Esophagus squamous epithelium (tissue), 5 donors: Measurements from ENCODE around the gene KLHDC9. TPM values are rescaled to one million over a fixed set of nuclear protein-coding genes. Genes with fewer than 3 reads are reported as not detected.

ENCODE experiments used
- DNase-seq: peaks from one replicate; lab custom pipeline; 2025; lab: John Stamatoyannopoulos, UW
- H3K27ac ChIP-seq, 4 donors: fragments of 200-600 bp; sonication (generic); one replicate each; pipeline ENCODE4 v1.5.1; 2016 to 2019; ENCODE audit warnings: mild to moderate bottlenecking in 1 of 4
- H3K27me3 ChIP-seq, 4 donors: fragments of 200-600 bp; sonication (generic); 1 replicate in 3 of 4; 2 replicates in 1 of 4; pipeline versions ENCODE4 v1.5.1 to v1.6.0; 2017 to 2021; ENCODE audit warnings: antibody characterized with exemption in 1 of 4
- H3K36me3 ChIP-seq, 3 donors: fragments of 200-600 bp; sonication (generic); one replicate each; pipeline ENCODE4 v1.5.1; 2016 to 2019
- H3K4me1 ChIP-seq, 3 donors: fragments of 200-600 bp; sonication (generic); one replicate each; pipeline ENCODE4 v1.5.1; 2017 to 2019
- H3K4me3 ChIP-seq, 4 donors: fragments of 200-600 bp; sonication (generic); 1 replicate in 3 of 4; 2 replicates in 1 of 4; pipeline ENCODE4 v1.5.1; 2016 to 2019; ENCODE audit warnings: mild to moderate bottlenecking in 2 of 4, moderate library complexity in 1 of 4
- H3K9me3 ChIP-seq, 3 donors: fragments of 200-600 bp; sonication (generic); one replicate each; pipeline ENCODE4 v1.5.1; 2016 to 2019
- POLR2A ChIP-seq, 4 donors: fragments of 450-650 bp; IDR thresholded peaks; one replicate each; pipeline ENCODE4 v1.6.1; 2017; ENCODE audit warnings: antibody characterized with exemption in 4 of 4, mild to moderate bottlenecking in 4 of 4, moderate library complexity in 3 of 4
- WGBS, 2 donors: methylation state at CpG; one replicate each; pipeline ENCODE4 v1.1.5; 2018; 5-methylcytosine and 5-hydroxymethylcytosine counted together
- intact Hi-C: fragments of 100-400 bp; cut with DNase I; formaldehyde crosslinking; loops from one replicate; pipeline ENCODE4 v1.15.0; 2022
- total RNA-seq, 4 donors: library from RNA; depleted of rRNA; stranded (reverse); fragments of >200 nt; gene quantifications; one replicate each; pipeline ENCODE4 v1.1.0, GENCODE V29; 2016
- TF ChIP-seq, protein P1 (sequence below), 6 experiments: fragments of 450-650 bp in 4 of 6; fragments of 200-600 bp in 2 of 6; sonication (generic) in 2 of 6; IDR thresholded peaks; one replicate each; pipeline ENCODE4 v1.5.1; 2016 to 2019; ENCODE audit warnings: antibody characterized with exemption in 6 of 6, mild to moderate bottlenecking in 4 of 6, moderate library complexity in 4 of 6
- donor health status: DM: yes; HTN: yes; CAD: no.

The KLHDC9 gene
- total RNA-seq, 4 donors from 2014 or later, result 0.31 to 2.7 (median 1.7) TPM

DNA sequence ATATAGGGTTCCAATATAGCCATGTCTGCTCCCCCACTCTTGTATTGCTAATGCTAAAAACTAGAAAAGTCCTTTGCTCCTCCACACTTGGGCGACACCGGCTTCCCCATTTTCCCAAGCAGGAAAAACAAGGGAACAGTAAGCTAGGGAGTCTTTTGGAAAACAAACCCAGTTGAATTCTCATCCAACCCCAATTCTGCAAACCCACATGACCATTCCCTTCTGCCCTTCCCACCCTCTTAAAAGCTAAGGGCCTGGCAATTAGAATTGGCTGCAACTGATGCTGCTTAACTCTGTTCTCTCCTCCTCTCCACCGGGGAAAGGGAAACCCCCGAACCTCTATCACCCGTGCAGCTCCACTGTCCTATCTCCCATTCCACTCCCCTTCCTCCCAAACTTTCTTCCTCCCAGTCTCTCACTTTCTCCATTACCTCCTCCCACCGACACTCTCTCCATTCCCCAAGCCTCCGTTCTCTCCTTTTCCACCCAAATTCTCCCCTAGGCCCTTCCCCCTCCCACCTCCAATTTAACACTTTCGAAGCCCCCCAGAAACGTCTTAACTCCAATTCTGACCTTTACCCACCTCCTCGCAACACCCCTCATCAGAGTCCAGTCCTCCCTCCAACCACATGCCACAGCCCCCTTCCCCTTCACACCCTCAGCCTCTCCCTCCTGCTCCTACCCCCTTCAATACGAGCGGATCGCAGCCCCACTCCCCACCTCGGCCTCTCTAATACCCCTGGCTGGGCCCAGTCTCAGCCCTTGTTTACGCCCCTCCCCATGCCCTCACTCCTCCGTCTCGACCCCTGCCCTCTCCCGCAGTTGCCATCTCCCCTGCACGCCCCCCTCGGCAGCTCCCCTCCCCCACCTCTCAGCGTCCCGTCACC, 33.6 kb downstream of the KLHDC9 start:
- H3K27ac ChIP-seq, result peak overlapping the region; percentile 93 to 98 (median 96)
- peaks cover 0 to 40% (median 18%) of the 10 kb centered on the region in 3 donors for H3K36me3 ChIP-seq
- WGBS, 2 donors, result 4% methylated on average over 19 to 21 of the region's 22 CpGs
- intact Hi-C loops, result loop anchor here (10.0 kb wide), 1 partner anchor 297 kb away; no protein-coding TSS in a partner anchor
- no peak for DNase-seq
- H3K4me1 ChIP-seq, result peaks cover 22 to 68% (median 28%) of the 10 kb centered on the region in 3 donors
- H3K4me3 ChIP-seq, result peak overlapping the region; percentile 64 to 89 (median 80)
- H3K27me3 ChIP-seq, result no peaks in the 10 kb centered on the region
- H3K9me3 ChIP-seq, result no peaks in the 10 kb centered on the region
- TF ChIP-seq, protein P1, sequence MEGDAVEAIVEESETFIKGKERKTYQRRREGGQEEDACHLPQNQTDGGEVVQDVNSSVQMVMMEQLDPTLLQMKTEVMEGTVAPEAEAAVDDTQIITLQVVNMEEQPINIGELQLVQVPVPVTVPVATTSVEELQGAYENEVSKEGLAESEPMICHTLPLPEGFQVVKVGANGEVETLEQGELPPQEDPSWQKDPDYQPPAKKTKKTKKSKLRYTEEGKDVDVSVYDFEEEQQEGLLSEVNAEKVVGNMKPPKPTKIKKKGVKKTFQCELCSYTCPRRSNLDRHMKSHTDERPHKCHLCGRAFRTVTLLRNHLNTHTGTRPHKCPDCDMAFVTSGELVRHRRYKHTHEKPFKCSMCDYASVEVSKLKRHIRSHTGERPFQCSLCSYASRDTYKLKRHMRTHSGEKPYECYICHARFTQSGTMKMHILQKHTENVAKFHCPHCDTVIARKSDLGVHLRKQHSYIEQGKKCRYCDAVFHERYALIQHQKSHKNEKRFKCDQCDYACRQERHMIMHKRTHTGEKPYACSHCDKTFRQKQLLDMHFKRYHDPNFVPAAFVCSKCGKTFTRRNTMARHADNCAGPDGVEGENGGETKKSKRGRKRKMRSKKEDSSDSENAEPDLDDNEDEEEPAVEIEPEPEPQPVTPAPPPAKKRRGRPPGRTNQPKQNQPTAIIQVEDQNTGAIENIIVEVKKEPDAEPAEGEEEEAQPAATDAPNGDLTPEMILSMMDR (IDR thresholded peaks at IDR 0.05), result no peak

DNA sequence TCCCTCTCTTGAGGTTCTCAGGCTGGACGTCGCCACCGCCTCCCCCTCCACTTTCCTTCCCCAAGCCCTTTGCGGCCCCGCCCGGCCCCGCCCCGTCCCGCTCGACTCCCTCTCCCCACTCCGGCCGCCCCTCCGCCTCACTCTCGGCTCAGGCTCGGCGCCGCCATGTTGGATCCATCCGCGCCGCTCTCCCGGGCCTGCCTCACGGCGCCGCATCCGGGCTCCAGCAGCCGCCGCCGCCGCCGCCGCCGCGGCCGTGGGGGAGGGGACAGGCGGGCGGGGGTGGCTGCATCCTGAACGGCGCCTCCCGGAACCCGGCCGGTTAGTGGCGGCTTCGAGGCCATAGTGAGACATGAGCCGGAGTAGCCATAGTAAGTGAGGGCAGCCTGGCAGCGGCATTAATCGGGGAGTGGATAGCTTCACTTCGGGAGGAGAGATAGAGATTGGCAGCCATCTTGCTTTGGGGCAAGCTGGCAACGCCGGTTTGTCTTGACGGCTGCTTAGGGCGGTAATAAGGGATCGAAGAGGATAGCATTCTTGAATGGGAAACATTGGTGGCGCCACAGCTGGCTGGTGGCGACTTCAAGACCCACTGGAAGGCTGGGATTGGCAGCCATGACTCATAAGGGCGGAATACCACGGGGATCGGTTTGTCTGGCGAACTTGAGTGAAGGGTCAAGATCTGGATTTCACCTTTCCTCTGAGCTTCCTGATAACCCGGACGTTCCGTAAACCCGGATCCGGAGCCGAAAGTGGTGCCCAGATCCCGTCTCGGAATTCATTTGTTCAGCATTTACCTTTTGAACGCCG, 34.5 kb downstream of the KLHDC9 start, which contains the start of gene DEDD:
Gene DEDD, minus strand, starts transcription at position 258 of the 810 bp plus-strand sequence. CDS start 8,205 bp downstream, outside the sequence.
- 0 to 1% methylated on average over 19 to 22 of the region's 68 CpGs for WGBS, 2 donors
- peaks cover 0 to 31% (median 17%) of the 10 kb centered on the region in 3 donors for H3K36me3 ChIP-seq
- intact Hi-C loops, result loop anchor here (10.0 kb wide), 1 partner anchor 298 kb away; no protein-coding TSS in a partner anchor
- no peaks in the 10 kb centered on the region for H3K9me3 ChIP-seq
- H3K27ac ChIP-seq, result peak within 1 kb of the TSS; percentile 93 to 98 (median 96)
- peak; percentile 87 for DNase-seq
- H3K27me3 ChIP-seq, result no peaks in the 10 kb centered on the region
- peaks cover 22 to 60% (median 28%) of the 10 kb centered on the region in 3 donors for H3K4me1 ChIP-seq
- H3K4me3 ChIP-seq, result peak within 1 kb of the TSS; percentile 64 to 89 (median 80)
- TF ChIP-seq, protein P1 (IDR thresholded peaks at IDR 0.05), result peak in 1 of 6 experiments; percentile 8
- TF ChIP-seq POLR2A (IDR thresholded peaks at IDR 0.05), result peak in 2 of 4 donors; percentile 51 to 70

GRCh38 chr1:161133220-161133740, 35.1 kb downstream of the KLHDC9 start:
- Histone ChIP-seq H3K27me3 (no peaks in the 10 kb centered on the region), H3K4me3 (peak overlapping the region; percentile 64 to 89 (median 80)), H3K9me3 (no peaks in the 10 kb centered on the region), H3K27ac (peak overlapping the region; percentile 93 to 98 (median 96)), H3K36me3 (peaks cover 0 to 25% (median 11%) of the 10 kb centered on the region in 3 donors), H3K4me1 (peaks cover 22 to 53% (median 24%) of the 10 kb centered on the region in 3 donors)
- WGBS, 2 donors, result 4% methylated on average over 10 to 11 of the region's 11 CpGs
- DNase-seq, result no peak
- intact Hi-C loops, result loop anchor here (10.0 kb wide), 1 partner anchor 298 kb away; no protein-coding TSS in a partner anchor
- TF ChIP-seq, protein P1 (IDR thresholded peaks at IDR 0.05), result no peak
- no peak for TF ChIP-seq POLR2A (IDR thresholded peaks at IDR 0.05)

- peaks cover 10 to 21% (median 12%) of the 10 kb centered on the region in 3 donors for H3K4me1 ChIP-seq
- H3K27ac ChIP-seq, result peak overlapping the region in 1 of 4 donors; percentile 22
- no peak for DNase-seq
- 59 to 79% methylated on average over 3 of the region's 3 CpGs for WGBS, 2 donors
- TF ChIP-seq, protein P1 (IDR thresholded peaks at IDR 0.05), result no peak
- no peak for TF ChIP-seq POLR2A (IDR thresholded peaks at IDR 0.05)
- intact Hi-C loops, result loop anchor here (10.0 kb wide), 1 partner anchor 303 kb away; no protein-coding TSS in a partner anchor
- no peaks in the 10 kb centered on the region for H3K36me3 ChIP-seq
- no peak overlapping the region for H3K4me3 ChIP-seq
- no peaks in the 10 kb centered on the region for H3K9me3 ChIP-seq
- H3K27me3 ChIP-seq, result no peaks in the 10 kb centered on the region
Observed at GRCh38 chr1:161137881-161138280, 39.7 kb downstream of the KLHDC9 start.
